Measurements from ENCODE around the gene ZNF428.
"Not testable (repeated sequence)": the region's sequence is repeated elsewhere in the genome, so short reads cannot be mapped to it uniquely, and the experiment has no call there.

ZNF428 gene

GRCh38 chr19:43596842-43597461 lies 22.5 kb downstream of the ZNF428 start:
- DNase-seq, result peak in 1 of 10 donors; percentile 9
- intact Hi-C loops (cut with DNase I), result loop anchor here (1.0 to 5.0 kb wide), 2 partner anchors 22 to 60 kb away; partner anchors contain the start of genes PINLYP and XRCC1

- peak; percentile 98 to 100 (median 100) for DNase-seq
- intact Hi-C loops (cut with DNase I), result loop anchor here (1.0 to 5.0 kb wide), 2 partner anchors 21 to 59 kb away; partner anchors contain the start of genes PINLYP and XRCC1
These were observed 23.2 kb downstream of the ZNF428 start, which contains the start of the genes IRGQ and ZNF576 for GRCh38 chr19:43595999-43596841. Gene IRGQ (minus strand): TSS chr19:43596134. CDS start chr19:43595338, 796 bp downstream. Gene ZNF576 (plus strand): TSS chr19:43596595. CDS start chr19:43597109, 514 bp downstream.

GRCh38 chr19:43595605-43595998 lies 23.8 kb downstream of the ZNF428 start:
- intact Hi-C loops (cut with DNase I), result loop anchor here (5.0 kb wide), 1 partner anchor 58 kb away; no protein-coding TSS in a partner anchor
- DNase-seq, result peak in 1 of 10 donors; percentile 71

- intact Hi-C loops (cut with DNase I), result loop anchor here (5.0 kb wide), 1 partner anchor 58 kb away; no protein-coding TSS in a partner anchor
These were observed 24.5 kb downstream of the ZNF428 start for GRCh38 chr19:43594710-43595604.

GRCh38 chr19:43594081-43594697 lies 25.2 kb downstream of the ZNF428 start:
- intact Hi-C loops (cut with DNase I), result no loop called here
- no peak for DNase-seq

More at GRCh38 chr19:43594710-43595604, 24.5 kb downstream of the ZNF428 start:
- peak in 7 of 10 donors; percentile 28 to 92 (median 45) for DNase-seq

GRCh38 chr19:43592800-43593350 lies 26.6 kb downstream of the ZNF428 start:
- intact Hi-C loops (cut with DNase I), result no loop called here
- DNase-seq, result peak in 2 of 10 donors; percentile 69 to 71

- intact Hi-C loops (cut with DNase I), result no loop called here
- DNase-seq, result peak in 3 of 10 donors; percentile 14 to 85 (median 76)
These were observed 27.3 kb downstream of the ZNF428 start for GRCh38 chr19:43591904-43592772.

- intact Hi-C loops (cut with DNase I), result no loop called here
- peak in 1 of 10 donors; percentile 67 for DNase-seq
These were observed 29.8 kb downstream of the ZNF428 start for GRCh38 chr19:43589678-43590077.

- DNase-seq, result peak in 1 of 10 donors; percentile 22
- intact Hi-C loops (cut with DNase I), result no loop called here
These were observed 30.2 kb downstream of the ZNF428 start for GRCh38 chr19:43589277-43589676.

GRCh38 chr19:43587029-43587428 lies 32.4 kb downstream of the ZNF428 start:
- intact Hi-C loops (cut with DNase I), result not testable (repeated sequence)
- DNase-seq, result peak in 1 of 10 donors; percentile 10

GRCh38 chr19:43586346-43586745 lies 33.1 kb downstream of the ZNF428 start:
- no peak for DNase-seq
- intact Hi-C loops (cut with DNase I), result no loop called here

GRCh38 chr19:43584484-43584883 lies 34.9 kb downstream of the ZNF428 start:
- peak in 1 of 10 donors; percentile 6 for DNase-seq
- intact Hi-C loops (cut with DNase I), result no loop called here

- intact Hi-C loops (cut with DNase I), result no loop called here
These were observed 36.9 kb downstream of the ZNF428 start for GRCh38 chr19:43582495-43582894.

GRCh38 chr19:43581467-43581866 lies 38.0 kb downstream of the ZNF428 start:
- intact Hi-C loops (cut with DNase I), result no loop called here
- no peak for DNase-seq

More at GRCh38 chr19:43582495-43582894, 36.9 kb downstream of the ZNF428 start:
- no peak for DNase-seq

GRCh38 chr19:43578787-43579186 lies 40.6 kb downstream of the ZNF428 start:
- intact Hi-C loops (cut with DNase I), result no loop called here
- peak in 1 of 10 donors; percentile 18 for DNase-seq

- intact Hi-C loops (cut with DNase I), result loop anchor here (1.0 kb wide), 1 partner anchor 20 kb away; the partner anchor contains the start of genes IRGQ and ZNF576
- peak in 1 of 10 donors; percentile 84 for DNase-seq
These were observed 43.2 kb downstream of the ZNF428 start for GRCh38 chr19:43575955-43576878.

Data from posterior cingulate gyrus (tissue), 11 donors.